ENCODE data around the gene STRN4.

Gene STRN4

DNA sequence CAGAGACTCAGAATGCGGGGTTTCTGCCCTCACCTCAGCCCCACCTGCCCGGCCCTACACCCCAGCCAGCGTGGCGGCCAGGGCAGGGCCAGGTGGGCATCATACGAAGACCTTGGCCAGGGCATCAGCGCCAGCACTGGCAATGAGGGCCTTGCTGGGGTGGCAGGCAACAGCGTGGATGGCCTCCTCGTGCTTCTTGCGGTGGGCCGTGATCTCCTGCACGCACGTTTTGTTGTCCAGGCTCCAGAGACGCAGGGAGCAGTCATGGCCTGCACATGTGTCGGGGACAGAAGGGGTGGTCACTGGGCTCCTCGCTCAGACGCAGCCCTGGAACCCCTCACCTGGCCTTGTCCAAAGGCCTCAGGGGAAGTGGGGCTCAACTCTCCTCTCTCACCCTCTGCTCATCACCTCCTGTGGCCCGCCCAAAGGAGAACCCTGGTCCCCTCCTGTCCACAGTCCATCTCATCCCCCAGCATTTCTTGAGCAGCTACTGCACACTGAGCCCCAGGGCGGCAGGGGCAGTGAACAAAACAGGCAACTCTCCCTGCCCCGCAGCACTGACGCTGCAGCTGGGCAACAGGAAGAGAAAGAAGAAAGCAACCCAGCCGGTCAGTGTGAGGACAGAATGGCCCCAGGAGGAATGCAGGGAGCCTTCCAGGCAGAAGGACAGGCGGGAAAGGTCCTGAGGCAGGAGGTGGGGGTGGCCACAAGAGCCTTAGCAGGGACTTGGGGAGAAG lies 25.6 kb downstream of the STRN4 start:
- Histone ChIP-seq H3K36me3 (ENCODE audit: control insufficient read depth in 1 of 2, insufficient read depth in 2 of 2, low read length in 2 of 2) (peaks cover 14 to 55% of the 10 kb centered on the region in 2 donors), H3K4me1 (ENCODE audit: control insufficient read depth in 1 of 2, insufficient read depth in 2 of 2, low read length in 2 of 2) (peaks cover 7 to 24% of the 10 kb centered on the region in 2 donors), H3K9me3 (ENCODE audit: control insufficient read depth in 1 of 2, low read length in 2 of 2) (no peaks in the 10 kb centered on the region), H3K9ac (ENCODE audit: low read depth in 1 of 2, low read length in 2 of 2) (no peak overlapping the region), H3K27me3 (ENCODE audit: control insufficient read depth in 1 of 2, insufficient read depth in 2 of 2, low read length in 2 of 2) (no peaks in the 10 kb centered on the region), H3K27ac (ENCODE audit: low read depth, low read length) (no peak overlapping the region), H3K4me3 (ENCODE audit: low read depth in 1 of 2, low read length in 2 of 2) (no peak overlapping the region)

DNA sequence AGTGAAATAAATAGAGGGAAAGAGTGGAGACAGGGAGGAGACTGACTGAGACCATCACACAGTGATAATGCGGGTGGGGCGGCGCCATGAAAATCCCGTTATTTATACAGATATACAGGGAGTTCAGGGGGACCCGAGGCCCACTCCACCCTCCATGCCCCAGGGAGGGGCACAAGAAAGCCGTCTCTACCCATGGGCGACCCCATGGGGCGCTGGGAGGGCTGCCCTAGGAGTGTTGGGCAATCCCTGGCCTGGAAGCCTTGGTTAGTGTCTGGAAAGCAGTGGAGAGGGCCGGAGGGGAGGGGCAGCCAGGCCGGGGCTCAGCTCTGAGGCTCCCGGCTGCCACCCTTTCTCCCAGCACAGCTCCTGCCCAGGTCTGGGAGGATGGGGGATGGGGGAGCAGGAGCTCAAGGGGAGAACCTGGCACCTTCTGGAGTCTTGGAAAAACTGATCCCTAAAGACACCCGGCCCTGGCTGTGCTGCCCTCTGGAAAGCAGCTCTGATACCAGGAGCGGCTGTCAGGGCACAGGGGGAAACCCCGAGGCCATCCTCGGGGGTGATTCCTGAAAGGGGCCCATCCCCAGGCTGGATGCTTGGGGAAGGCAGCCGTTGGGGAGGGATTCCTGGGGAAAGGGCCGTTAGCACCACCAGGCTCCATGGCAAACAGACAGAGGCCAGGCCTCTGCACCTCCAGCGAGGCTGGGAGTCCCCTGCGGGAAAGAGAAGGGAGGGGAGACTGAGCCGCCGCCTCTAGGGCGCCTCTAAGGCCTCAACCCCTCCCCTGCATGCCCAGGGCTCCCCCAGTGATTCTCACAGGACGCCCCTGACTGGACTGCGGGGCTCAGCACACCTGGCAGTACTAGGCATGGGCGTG lies 26.4 kb downstream of the STRN4 start:
- Histone ChIP-seq H3K9me3 (ENCODE audit: control insufficient read depth in 1 of 2, low read length in 2 of 2) (no peaks in the 10 kb centered on the region), H3K4me1 (ENCODE audit: control insufficient read depth in 1 of 2, insufficient read depth in 2 of 2, low read length in 2 of 2) (peaks cover 13 to 32% of the 10 kb centered on the region in 2 donors), H3K27ac (ENCODE audit: low read depth, low read length) (no peak overlapping the region), H3K4me3 (ENCODE audit: low read depth in 1 of 2, low read length in 2 of 2) (no peak overlapping the region), H3K9ac (ENCODE audit: low read depth in 1 of 2, low read length in 2 of 2) (no peak overlapping the region), H3K27me3 (ENCODE audit: control insufficient read depth in 1 of 2, insufficient read depth in 2 of 2, low read length in 2 of 2) (no peaks in the 10 kb centered on the region), H3K36me3 (ENCODE audit: control insufficient read depth in 1 of 2, insufficient read depth in 2 of 2, low read length in 2 of 2) (peaks cover 11 to 47% of the 10 kb centered on the region in 2 donors)

DNA sequence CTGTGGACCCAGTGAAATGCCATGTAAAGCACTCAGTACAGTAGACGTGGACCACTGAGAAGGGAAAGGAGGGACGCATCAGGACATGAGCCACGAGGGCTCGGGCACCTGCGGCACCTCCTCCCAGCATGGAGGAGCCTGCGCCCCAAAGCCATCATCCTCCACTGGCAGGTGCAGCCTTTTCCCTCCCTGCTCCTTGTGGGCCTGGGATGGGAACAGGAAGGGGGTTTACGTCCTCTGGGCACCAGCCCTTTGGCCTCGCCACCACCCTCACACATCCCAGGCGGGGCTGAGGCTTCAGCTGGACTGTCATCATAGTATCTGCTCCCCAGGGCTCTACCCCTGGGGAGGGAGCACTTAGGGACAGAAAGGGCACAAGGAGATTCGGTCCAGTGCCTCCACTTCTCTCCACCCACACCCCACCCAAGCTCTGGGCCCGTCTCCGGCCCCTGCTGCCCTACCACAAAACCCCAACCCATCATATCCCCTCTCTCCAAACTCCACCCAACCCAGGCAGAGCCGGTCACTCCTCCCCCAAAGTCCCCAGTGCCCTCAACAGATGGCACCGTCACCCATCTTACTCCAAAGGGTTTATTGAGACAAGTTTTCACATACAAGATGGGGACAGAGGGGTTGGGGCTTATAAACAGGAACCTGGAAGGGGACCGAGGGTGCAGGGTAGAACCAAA lies 27.2 kb downstream of the STRN4 start:
- Histone ChIP-seq H3K4me1 (ENCODE audit: control insufficient read depth in 1 of 2, insufficient read depth in 2 of 2, low read length in 2 of 2) (peaks cover 18 to 34% of the 10 kb centered on the region in 2 donors), H3K9me3 (ENCODE audit: control insufficient read depth in 1 of 2, low read length in 2 of 2) (no peaks in the 10 kb centered on the region), H3K36me3 (ENCODE audit: control insufficient read depth in 1 of 2, insufficient read depth in 2 of 2, low read length in 2 of 2) (peaks cover 11 to 40% of the 10 kb centered on the region in 2 donors), H3K4me3 (ENCODE audit: low read depth in 1 of 2, low read length in 2 of 2) (no peak overlapping the region), H3K9ac (ENCODE audit: low read depth in 1 of 2, low read length in 2 of 2) (no peak overlapping the region), H3K27me3 (ENCODE audit: control insufficient read depth in 1 of 2, insufficient read depth in 2 of 2, low read length in 2 of 2) (no peaks in the 10 kb centered on the region), H3K27ac (ENCODE audit: low read depth, low read length) (no peak overlapping the region)

DNA sequence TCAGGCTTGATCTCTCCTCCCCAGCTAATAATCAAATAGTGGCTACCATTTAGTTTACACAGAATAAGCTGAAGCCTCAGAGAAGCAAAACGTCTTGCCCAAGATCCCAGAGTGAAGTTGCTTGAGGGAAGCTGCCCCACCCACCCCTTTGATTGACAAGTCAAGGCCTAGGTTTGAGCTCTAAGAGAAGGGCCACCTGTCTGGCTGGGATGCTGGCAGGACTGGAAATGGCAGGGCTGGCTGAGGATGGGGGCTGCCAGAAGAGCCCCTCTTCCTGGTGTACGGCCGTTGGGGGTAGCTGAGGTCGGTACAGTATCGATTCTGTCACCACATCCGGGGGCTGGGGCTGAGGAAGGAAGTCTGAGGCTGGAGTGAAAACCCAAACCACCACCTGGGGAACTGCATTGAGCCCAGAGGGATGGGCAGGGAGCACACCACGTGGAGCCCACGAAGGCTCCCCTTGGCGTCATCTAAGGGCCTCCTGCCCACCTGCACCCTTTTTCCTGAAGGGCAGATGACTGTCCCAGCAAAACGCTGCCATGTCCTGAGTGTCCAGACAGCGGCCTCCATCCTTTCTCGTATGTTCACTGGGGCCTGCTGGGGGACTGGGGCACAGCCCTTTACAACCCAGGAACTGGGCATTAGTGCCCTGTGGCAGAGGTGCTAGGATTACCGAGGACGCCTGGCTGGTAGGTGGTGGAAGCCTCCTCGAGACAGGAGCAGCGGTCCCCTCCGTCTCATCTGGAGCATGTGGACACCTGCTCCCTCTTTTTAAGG lies 27.9 kb downstream of the STRN4 start:
- Histone ChIP-seq H3K27ac (ENCODE audit: low read depth, low read length) (no peak overlapping the region), H3K36me3 (ENCODE audit: control insufficient read depth in 1 of 2, insufficient read depth in 2 of 2, low read length in 2 of 2) (peaks cover 11 to 34% of the 10 kb centered on the region in 2 donors), H3K27me3 (ENCODE audit: control insufficient read depth in 1 of 2, insufficient read depth in 2 of 2, low read length in 2 of 2) (no peaks in the 10 kb centered on the region), H3K4me1 (ENCODE audit: control insufficient read depth in 1 of 2, insufficient read depth in 2 of 2, low read length in 2 of 2) (peaks cover 18 to 34% of the 10 kb centered on the region in 2 donors), H3K4me3 (ENCODE audit: low read depth in 1 of 2, low read length in 2 of 2) (peak overlapping the region; percentile 87 to 92), H3K9ac (ENCODE audit: low read depth in 1 of 2, low read length in 2 of 2) (peak overlapping the region; percentile 79 to 95), H3K9me3 (ENCODE audit: control insufficient read depth in 1 of 2, low read length in 2 of 2) (no peaks in the 10 kb centered on the region)

DNA sequence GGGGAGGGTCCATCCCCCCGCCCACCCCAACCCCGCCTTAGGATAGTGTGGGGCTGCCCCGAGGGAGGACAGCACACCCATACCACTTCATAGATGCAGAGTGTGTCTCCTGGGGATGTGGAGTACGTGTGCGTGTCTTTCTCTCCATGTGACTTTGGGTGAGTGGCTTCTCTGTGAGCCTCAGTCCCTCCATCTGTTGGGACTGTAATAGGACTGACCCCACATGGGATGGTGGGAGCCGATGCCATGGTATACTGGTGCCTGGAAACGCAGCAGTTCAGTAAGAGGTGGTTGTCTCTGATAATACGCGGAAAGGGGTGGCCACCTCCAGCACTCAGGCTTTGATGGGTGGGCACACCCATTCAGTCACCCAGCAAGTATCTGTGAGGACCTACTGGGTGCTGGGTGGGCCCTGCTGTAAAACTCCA lies 28.5 kb downstream of the STRN4 start:
- Histone ChIP-seq H3K9me3 (ENCODE audit: control insufficient read depth in 1 of 2, low read length in 2 of 2) (no peaks in the 10 kb centered on the region), H3K36me3 (ENCODE audit: control insufficient read depth in 1 of 2, insufficient read depth in 2 of 2, low read length in 2 of 2) (peaks cover 11 to 28% of the 10 kb centered on the region in 2 donors), H3K4me1 (ENCODE audit: control insufficient read depth in 1 of 2, insufficient read depth in 2 of 2, low read length in 2 of 2) (peaks cover 18 to 34% of the 10 kb centered on the region in 2 donors), H3K27me3 (ENCODE audit: control insufficient read depth in 1 of 2, insufficient read depth in 2 of 2, low read length in 2 of 2) (no peaks in the 10 kb centered on the region), H3K9ac (ENCODE audit: low read depth in 1 of 2, low read length in 2 of 2) (peak overlapping the region; percentile 79 to 95), H3K4me3 (ENCODE audit: low read depth in 1 of 2, low read length in 2 of 2) (peak overlapping the region; percentile 87 to 92), H3K27ac (ENCODE audit: low read depth, low read length) (no peak overlapping the region)

DNA sequence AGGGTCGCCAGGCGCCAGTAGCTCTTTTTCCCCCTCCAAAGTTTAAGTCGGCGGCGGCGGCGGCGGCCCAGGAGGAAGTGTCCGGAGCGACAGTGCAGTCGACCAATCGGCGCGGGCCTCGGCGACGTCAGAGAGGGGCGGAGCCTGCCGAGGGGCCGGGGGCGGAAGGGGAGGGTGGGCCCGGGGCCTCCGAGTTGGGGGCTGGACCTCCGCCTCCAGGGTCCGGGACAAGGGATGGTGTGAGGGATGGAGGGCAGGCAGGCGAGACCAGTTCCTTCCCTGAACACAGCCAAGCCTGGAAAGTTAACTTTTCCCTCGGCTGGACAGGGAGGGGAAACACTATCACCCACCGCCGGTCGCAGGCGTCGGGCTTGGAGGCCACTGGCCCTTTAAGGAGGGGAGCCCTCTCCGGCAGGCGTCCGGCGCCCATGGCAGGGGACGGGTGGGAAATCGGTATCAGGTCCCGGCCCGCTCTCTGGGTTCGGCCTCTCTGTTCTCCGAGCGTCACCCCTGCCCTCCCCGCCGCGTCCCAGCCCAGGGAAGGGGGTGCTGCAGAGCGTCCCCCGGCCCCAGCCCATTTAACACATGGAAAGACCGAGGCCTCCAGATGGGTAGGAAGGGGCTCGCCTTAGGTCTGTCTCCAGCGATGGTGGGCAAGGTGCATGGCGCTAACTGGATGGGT lies 29.1 kb downstream of the STRN4 start, which contains the start of gene PRKD2:
Gene PRKD2 (minus strand): TSS at position 81 of the 682 bp plus-strand sequence. CDS start 744 bp downstream, outside the sequence.
- Histone ChIP-seq H3K27ac (ENCODE audit: low read depth, low read length) (peak within 1 kb of the TSS; percentile 70), H3K4me1 (ENCODE audit: control insufficient read depth in 1 of 2, insufficient read depth in 2 of 2, low read length in 2 of 2) (peaks cover 18 to 34% of the 10 kb centered on the region in 2 donors)

DNA sequence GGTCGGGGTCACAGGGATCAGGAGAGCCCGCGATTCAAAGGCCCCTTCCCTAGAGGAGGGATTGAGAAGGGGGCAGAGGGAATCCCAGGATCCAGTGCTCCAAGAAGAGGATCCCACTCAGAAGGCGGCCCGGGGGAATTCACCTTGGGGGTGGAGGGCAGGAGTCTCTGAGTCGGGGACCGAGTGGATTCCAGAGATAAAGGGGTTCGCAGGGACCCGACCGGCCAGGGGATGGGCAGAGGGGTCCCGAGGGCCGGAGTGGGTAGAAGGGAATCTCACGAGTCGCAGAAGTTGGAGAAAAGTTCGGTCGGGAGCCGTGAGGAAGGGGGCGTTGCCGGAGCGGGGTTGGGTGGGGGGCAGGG lies 29.6 kb downstream of the STRN4 start:
- no peaks in the 10 kb centered on the region for H3K27me3 ChIP-seq (ENCODE audit: control insufficient read depth in 1 of 2, insufficient read depth in 2 of 2, low read length in 2 of 2)
- H3K36me3 ChIP-seq (ENCODE audit: control insufficient read depth in 1 of 2, insufficient read depth in 2 of 2, low read length in 2 of 2) = peaks cover 5 to 18% of the 10 kb centered on the region in 2 donors
- H3K27ac ChIP-seq (ENCODE audit: low read depth, low read length) = peak overlapping the region; percentile 70
- peaks cover 18 to 34% of the 10 kb centered on the region in 2 donors for H3K4me1 ChIP-seq (ENCODE audit: control insufficient read depth in 1 of 2, insufficient read depth in 2 of 2, low read length in 2 of 2)
- H3K4me3 ChIP-seq (ENCODE audit: low read depth in 1 of 2, low read length in 2 of 2) = peak overlapping the region; percentile 87 to 92
- H3K9me3 ChIP-seq (ENCODE audit: control insufficient read depth in 1 of 2, low read length in 2 of 2) = no peaks in the 10 kb centered on the region
- peak overlapping the region; percentile 72 to 95 for H3K9ac ChIP-seq (ENCODE audit: low read depth in 1 of 2, low read length in 2 of 2)

More for the DNA sequence above, 29.1 kb downstream of the STRN4 start, which contains the start of gene PRKD2:
- H3K36me3 ChIP-seq (ENCODE audit: control insufficient read depth in 1 of 2, insufficient read depth in 2 of 2, low read length in 2 of 2) = peaks cover 10 to 22% of the 10 kb centered on the region in 2 donors
- H3K9me3 ChIP-seq (ENCODE audit: control insufficient read depth in 1 of 2, low read length in 2 of 2) = no peaks in the 10 kb centered on the region
- H3K27me3 ChIP-seq (ENCODE audit: control insufficient read depth in 1 of 2, insufficient read depth in 2 of 2, low read length in 2 of 2) = no peaks in the 10 kb centered on the region
- peak within 1 kb of the TSS; percentile 87 to 92 for H3K4me3 ChIP-seq (ENCODE audit: low read depth in 1 of 2, low read length in 2 of 2)
- peak within 1 kb of the TSS; percentile 79 to 95 for H3K9ac ChIP-seq (ENCODE audit: low read depth in 1 of 2, low read length in 2 of 2)

DNA sequence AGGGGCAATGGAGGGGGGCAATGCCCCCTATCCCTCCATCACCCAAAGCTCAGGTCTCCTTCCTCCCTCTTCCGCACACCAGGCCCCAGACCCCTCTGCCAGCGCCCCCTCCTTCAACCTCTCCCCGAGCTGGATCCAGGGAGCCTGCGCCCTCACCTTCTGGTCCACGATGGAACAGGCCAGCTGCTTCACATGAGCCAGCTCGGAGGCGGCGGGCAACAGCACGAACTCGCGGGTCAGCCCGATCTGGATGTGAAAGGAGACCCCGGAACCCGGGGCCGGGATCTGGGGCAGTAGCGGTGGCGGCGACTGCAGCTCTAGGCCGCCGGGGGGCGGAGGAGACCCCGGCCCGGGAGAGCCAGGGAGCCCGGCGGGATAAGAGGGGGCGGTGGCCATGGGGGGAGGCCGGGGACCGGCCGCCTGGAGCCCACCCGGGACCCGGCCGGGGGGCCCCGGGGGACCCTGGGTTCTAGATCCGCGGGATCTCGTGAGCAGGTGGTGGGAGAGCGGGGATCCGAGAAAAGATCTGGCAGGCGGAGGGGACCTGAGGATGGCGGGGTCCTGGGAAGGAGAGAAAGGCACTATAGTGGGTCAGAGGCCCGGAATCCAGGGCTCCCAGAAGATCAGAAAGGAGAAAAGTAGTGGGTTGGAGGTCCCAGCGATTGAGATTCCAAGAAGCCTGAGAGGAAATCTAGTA lies 30.1 kb downstream of the STRN4 start:
- H3K27me3 ChIP-seq (ENCODE audit: control insufficient read depth in 1 of 2, insufficient read depth in 2 of 2, low read length in 2 of 2) = no peaks in the 10 kb centered on the region
- H3K4me3 ChIP-seq (ENCODE audit: low read depth in 1 of 2, low read length in 2 of 2) = peak overlapping the region; percentile 87 to 92
- no peaks in the 10 kb centered on the region for H3K9me3 ChIP-seq (ENCODE audit: control insufficient read depth in 1 of 2, low read length in 2 of 2)
- peak overlapping the region; percentile 72 to 95 for H3K9ac ChIP-seq (ENCODE audit: low read depth in 1 of 2, low read length in 2 of 2)
- H3K27ac ChIP-seq (ENCODE audit: low read depth, low read length) = peak overlapping the region; percentile 70
- H3K36me3 ChIP-seq (ENCODE audit: control insufficient read depth in 1 of 2, insufficient read depth in 2 of 2, low read length in 2 of 2) = peaks cover 0 to 14% of the 10 kb centered on the region in 2 donors
- peaks cover 18 to 34% of the 10 kb centered on the region in 2 donors for H3K4me1 ChIP-seq (ENCODE audit: control insufficient read depth in 1 of 2, insufficient read depth in 2 of 2, low read length in 2 of 2)

All from duodenal mucosa (tissue), 2 donors.